PC-3 (cell line): ENCODE measurements around the gene ST8SIA5.

Experiments used
- EZH2phosphoT487 ChIP-seq: fragments of 300-600 bp; sonication (generic); IDR thresholded peaks from 2 replicates; pipeline ENCODE4 v1.6.1; 2018; ENCODE audit warnings: mild to moderate bottlenecking, antibody characterized with exemption, low read length, borderline replicate concordance
- TF ChIP-seq, protein P1 (sequence below): fragments of 300-600 bp; sonication (generic); conservative IDR thresholded peaks from 2 replicates; pipeline ENCODE4 v1.5.1; 2017; ENCODE audit warnings: antibody characterized with exemption, low read depth, mild to moderate bottlenecking, low read length

- TF ChIP-seq, protein P1, sequence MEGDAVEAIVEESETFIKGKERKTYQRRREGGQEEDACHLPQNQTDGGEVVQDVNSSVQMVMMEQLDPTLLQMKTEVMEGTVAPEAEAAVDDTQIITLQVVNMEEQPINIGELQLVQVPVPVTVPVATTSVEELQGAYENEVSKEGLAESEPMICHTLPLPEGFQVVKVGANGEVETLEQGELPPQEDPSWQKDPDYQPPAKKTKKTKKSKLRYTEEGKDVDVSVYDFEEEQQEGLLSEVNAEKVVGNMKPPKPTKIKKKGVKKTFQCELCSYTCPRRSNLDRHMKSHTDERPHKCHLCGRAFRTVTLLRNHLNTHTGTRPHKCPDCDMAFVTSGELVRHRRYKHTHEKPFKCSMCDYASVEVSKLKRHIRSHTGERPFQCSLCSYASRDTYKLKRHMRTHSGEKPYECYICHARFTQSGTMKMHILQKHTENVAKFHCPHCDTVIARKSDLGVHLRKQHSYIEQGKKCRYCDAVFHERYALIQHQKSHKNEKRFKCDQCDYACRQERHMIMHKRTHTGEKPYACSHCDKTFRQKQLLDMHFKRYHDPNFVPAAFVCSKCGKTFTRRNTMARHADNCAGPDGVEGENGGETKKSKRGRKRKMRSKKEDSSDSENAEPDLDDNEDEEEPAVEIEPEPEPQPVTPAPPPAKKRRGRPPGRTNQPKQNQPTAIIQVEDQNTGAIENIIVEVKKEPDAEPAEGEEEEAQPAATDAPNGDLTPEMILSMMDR, result no peak
- no peak for TF ChIP-seq EZH2phosphoT487
These were observed 38.1 kb downstream of the ST8SIA5 start for GRCh38 chr18:46718501-46719341.
